Naive thymus-derived CD8-positive, alpha-beta T cell (primary cell): ENCODE measurements around the gene DOCK4. TPM values are rescaled to one million over a fixed set of nuclear protein-coding genes. Genes with fewer than 3 reads are reported as not detected.

Source experiments
- ATAC-seq, 2 donors: fragments of 150-1000 bp; cut with Tn5 transposase in 1 of 2; sonication (Bioruptor Pico), chemical (Tn5 transposase) in 1 of 2; 1 replicate in 1 of 2; 2 replicates in 1 of 2; pipeline ENCODE4 v1.10.0; 2021; ENCODE audit warnings: mild to moderate bottlenecking in 2 of 2, moderate library complexity in 2 of 2
- POLR2A ChIA-PET: fragments of 350-600 bp; sonication (Branson Sonifier 250); formaldehyde crosslinking; loops from one replicate; lab custom pipeline; 2021; ENCODE audit warnings: antibody characterized with exemption; lab: Charles Lee
- DNase-seq, 10 donors: peaks; one replicate each; pipeline versions ENCODE4 v3.0.0 to v3.0.0-alpha.2; 2020 to 2022
- H3K27ac Mint-ChIP-seq, 10 donors: one replicate each; pipeline ENCODE4 v1.8.0; 2020 to 2022; ENCODE audit warnings: mild to moderate bottlenecking in 10 of 10, mixed read lengths in 10 of 10, moderate library complexity in 4 of 10, inconsistent platforms in 1 of 10
- H3K27me3 Mint-ChIP-seq, 5 donors: one replicate each; pipeline ENCODE4 v1.8.0; 2021 to 2022; ENCODE audit warnings: mixed read lengths in 5 of 5
- H3K36me3 Mint-ChIP-seq, 3 donors: one replicate each; pipeline ENCODE4 v1.8.0; 2020 to 2022; ENCODE audit warnings: mixed read lengths in 3 of 3, mild to moderate bottlenecking in 2 of 3, inconsistent platforms in 1 of 3
- H3K4me1 Mint-ChIP-seq, 4 donors: one replicate each; pipeline ENCODE4 v1.8.0; 2021 to 2022; ENCODE audit warnings: mixed read lengths in 4 of 4
- H3K4me3 Mint-ChIP-seq, 10 donors: one replicate each; pipeline ENCODE4 v1.8.0; 2020 to 2022; ENCODE audit warnings: mild to moderate bottlenecking in 10 of 10, mixed read lengths in 10 of 10, moderate library complexity in 6 of 10, inconsistent platforms in 1 of 10
- H3K9me3 Mint-ChIP-seq, 9 donors: one replicate each; pipeline ENCODE4 v1.8.0; 2020 to 2022; ENCODE audit warnings: mixed read lengths in 9 of 9, mild to moderate bottlenecking in 3 of 9, inconsistent platforms in 1 of 9, moderate library complexity in 1 of 9
- polyA plus RNA-seq, 3 donors: library from polyadenylated mRNA; unstranded; fragments of 300-500 nt; fragmentation: Illumina TruSeq; gene quantifications; one replicate each; pipeline ENCODE4 v1.2.3, GENCODE V29; 2021
- total RNA-seq, 8 experiments: library from RNA in 2 of 8; stranded (reverse) in 2 of 8; gene quantifications; one replicate each; pipeline ENCODE4 v1.2.3 and lab custom pipeline; 2021 to 2026

Gene DOCK4
- total and polyA plus RNA-seq, 5 experiments from 2014 or later = 0.30 to 1.3 (median 0.67) TPM; not detected in 1

DNA sequence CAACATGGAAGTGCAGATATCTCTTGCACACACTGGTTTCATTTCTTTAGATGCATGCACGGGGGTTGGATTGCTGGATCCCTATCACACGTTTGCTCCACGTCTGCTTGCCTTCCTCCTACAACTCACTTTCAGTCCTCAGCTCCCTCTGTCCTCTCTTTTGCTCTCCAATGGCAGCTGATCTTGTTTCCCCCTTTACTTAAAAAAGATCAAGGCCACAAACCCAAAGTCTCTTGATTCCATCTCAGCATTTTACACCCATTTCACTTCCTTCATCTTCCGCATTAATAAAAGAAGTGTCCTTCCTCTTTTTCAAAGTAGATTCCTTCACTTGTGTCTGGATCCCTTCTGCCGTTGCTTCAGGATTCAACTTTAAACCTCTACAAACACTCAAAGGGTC, 245.2 kb downstream of the DOCK4 start:
- DNase-seq (no peak), ATAC-seq (no peak)
- no peaks in the 10 kb centered on the region for H3K36me3 Mint-ChIP-seq
- H3K4me3 Mint-ChIP-seq = no peak overlapping the region
- peaks cover 0 to 5% (median 3%) of the 10 kb centered on the region in 5 donors for H3K27me3 Mint-ChIP-seq
- no peak overlapping the region for H3K27ac Mint-ChIP-seq
- no peaks in the 10 kb centered on the region for H3K4me1 Mint-ChIP-seq
- H3K9me3 Mint-ChIP-seq = peaks cover 0 to 6% (median 0%) of the 10 kb centered on the region in 9 donors
- POLR2A ChIA-PET = no interaction called here

- DNase-seq (no peak), ATAC-seq (no peak)
- H3K27me3 Mint-ChIP-seq = peaks cover 0 to 5% (median 3%) of the 10 kb centered on the region in 5 donors
- no peak overlapping the region for H3K27ac Mint-ChIP-seq
- POLR2A ChIA-PET = no interaction called here
- peaks cover 0 to 6% (median 0%) of the 10 kb centered on the region in 9 donors for H3K9me3 Mint-ChIP-seq
- H3K36me3 Mint-ChIP-seq = no peaks in the 10 kb centered on the region
- no peaks in the 10 kb centered on the region for H3K4me1 Mint-ChIP-seq
- H3K4me3 Mint-ChIP-seq = no peak overlapping the region
These were observed 247.3 kb downstream of the DOCK4 start for GRCh38 chr7:111958896-111959295.

DNA sequence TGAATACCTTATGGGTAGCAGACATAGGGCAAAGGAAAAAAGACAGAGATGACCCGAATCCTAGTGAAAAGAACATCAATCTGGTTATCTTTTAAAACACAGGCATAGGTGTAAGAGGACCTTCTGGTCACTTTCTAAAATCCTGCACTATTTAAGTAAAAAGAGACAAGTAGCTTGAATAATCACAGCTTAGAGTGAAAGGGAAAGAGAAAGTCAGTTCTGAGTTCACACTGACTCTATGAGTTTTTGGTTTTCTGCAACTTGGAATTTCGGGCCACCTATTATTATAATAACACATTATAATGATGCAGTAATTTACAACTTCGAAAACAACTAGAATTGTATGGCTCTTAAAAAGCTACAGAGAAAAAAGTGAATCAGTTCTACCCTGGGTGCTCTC, 247.8 kb downstream of the DOCK4 start:
- Mint-ChIP-seq H3K27ac (no peak overlapping the region), H3K27me3 (peaks cover 0 to 5% (median 3%) of the 10 kb centered on the region in 5 donors), H3K9me3 (peaks cover 0 to 6% (median 0%) of the 10 kb centered on the region in 9 donors), H3K36me3 (no peaks in the 10 kb centered on the region), H3K4me1 (no peaks in the 10 kb centered on the region), H3K4me3 (no peak overlapping the region)
- ATAC-seq (no peak), DNase-seq (no peak)
- POLR2A ChIA-PET = no interaction called here

- Mint-ChIP-seq H3K36me3 (no peaks in the 10 kb centered on the region), H3K9me3 (no peaks in the 10 kb centered on the region), H3K27ac (no peak overlapping the region), H3K4me1 (no peaks in the 10 kb centered on the region), H3K4me3 (no peak overlapping the region), H3K27me3 (peaks cover 0 to 4% (median 0%) of the 10 kb centered on the region in 5 donors)
- ATAC-seq (no peak), DNase-seq (no peak)
- POLR2A ChIA-PET = no interaction called here
These were observed 250.6 kb downstream of the DOCK4 start for GRCh38 chr7:111955616-111956015.

- ATAC-seq = no peak
- Mint-ChIP-seq H3K4me3 (no peak overlapping the region), H3K27ac (no peak overlapping the region), H3K9me3 (no peaks in the 10 kb centered on the region), H3K27me3 (peaks cover 0 to 2% (median 0%) of the 10 kb centered on the region in 5 donors), H3K4me1 (no peaks in the 10 kb centered on the region), H3K36me3 (no peaks in the 10 kb centered on the region)
- POLR2A ChIA-PET = no interaction called here
- no peak for DNase-seq
These were observed 251.5 kb downstream of the DOCK4 start for GRCh38 chr7:111954474-111955381.

- no peaks in the 10 kb centered on the region for H3K4me1 Mint-ChIP-seq
- no peaks in the 10 kb centered on the region for H3K36me3 Mint-ChIP-seq
- no peak overlapping the region for H3K27ac Mint-ChIP-seq
- DNase-seq = no peak
- peaks cover 0 to 1% (median 0%) of the 10 kb centered on the region in 5 donors for H3K27me3 Mint-ChIP-seq
- ATAC-seq = no peak
- H3K4me3 Mint-ChIP-seq = no peak overlapping the region
- no peaks in the 10 kb centered on the region for H3K9me3 Mint-ChIP-seq
- POLR2A ChIA-PET = no interaction called here
These were observed 252.1 kb downstream of the DOCK4 start for GRCh38 chr7:111954056-111954455.

DNA sequence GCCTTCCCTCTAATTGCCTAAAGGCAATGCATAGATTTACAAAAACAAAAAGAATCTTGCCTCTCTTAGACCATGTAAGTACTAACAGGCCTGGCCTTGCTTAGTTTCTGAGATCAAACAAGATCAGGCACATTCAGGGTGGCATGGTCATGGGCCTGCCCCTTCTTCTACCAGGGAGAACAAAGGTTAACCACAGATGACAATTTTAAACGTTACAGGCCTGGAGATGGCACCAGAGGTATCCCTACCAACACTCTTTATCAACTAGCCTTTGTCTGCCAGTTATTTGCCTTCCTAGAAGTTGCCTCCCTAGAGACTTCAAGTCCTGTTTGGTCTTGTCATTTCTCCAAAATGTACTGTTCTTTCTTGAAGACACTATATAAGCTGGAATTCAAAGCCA, 252.6 kb downstream of the DOCK4 start:
- DNase-seq (no peak), ATAC-seq (no peak)
- no peak overlapping the region for H3K4me3 Mint-ChIP-seq
- POLR2A ChIA-PET = no interaction called here
- H3K27ac Mint-ChIP-seq = no peak overlapping the region
- no peaks in the 10 kb centered on the region for H3K4me1 Mint-ChIP-seq
- no peaks in the 10 kb centered on the region for H3K9me3 Mint-ChIP-seq
- H3K36me3 Mint-ChIP-seq = no peaks in the 10 kb centered on the region
- H3K27me3 Mint-ChIP-seq = no peaks in the 10 kb centered on the region

GRCh38 chr7:111952783-111953182, 253.4 kb downstream of the DOCK4 start:
- no peak overlapping the region for H3K4me3 Mint-ChIP-seq
- no peaks in the 10 kb centered on the region for H3K9me3 Mint-ChIP-seq
- ATAC-seq (no peak), DNase-seq (no peak)
- no peaks in the 10 kb centered on the region for H3K4me1 Mint-ChIP-seq
- H3K27me3 Mint-ChIP-seq = no peaks in the 10 kb centered on the region
- POLR2A ChIA-PET = no interaction called here
- H3K27ac Mint-ChIP-seq = no peak overlapping the region
- no peaks in the 10 kb centered on the region for H3K36me3 Mint-ChIP-seq

DNA sequence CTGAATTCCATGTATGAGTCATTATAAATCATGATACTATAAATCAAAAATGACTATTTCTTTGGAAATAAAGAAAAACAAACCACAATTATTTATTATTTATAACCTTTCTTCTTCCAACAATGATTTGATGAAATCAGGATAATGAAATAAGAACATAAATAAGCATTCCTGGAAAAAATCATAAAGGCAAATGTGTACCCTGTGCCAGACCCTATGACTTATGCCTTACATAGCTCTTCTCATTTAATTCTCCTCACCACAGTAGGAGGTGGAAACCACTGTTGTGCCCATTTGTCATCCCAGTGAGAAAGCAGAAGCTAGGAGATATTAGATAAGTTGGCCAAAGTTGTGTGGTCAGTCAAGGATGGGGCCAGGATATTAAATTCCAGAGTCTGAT, 255.1 kb downstream of the DOCK4 start:
- H3K4me1 Mint-ChIP-seq = no peaks in the 10 kb centered on the region
- ATAC-seq = no peak

GRCh38 chr7:111942450-111943081, 263.6 kb downstream of the DOCK4 start:
- Mint-ChIP-seq H3K4me1 (no peaks in the 10 kb centered on the region), H3K9me3 (peaks cover 0 to 34% (median 22%) of the 10 kb centered on the region in 9 donors), H3K27me3 (no peaks in the 10 kb centered on the region), H3K27ac (no peak overlapping the region), H3K4me3 (no peak overlapping the region), H3K36me3 (peaks cover 0 to 16% (median 0%) of the 10 kb centered on the region in 3 donors)
- ATAC-seq = no peak
- POLR2A ChIA-PET = no interaction called here
- no peak for DNase-seq

More for the DNA sequence above, 255.1 kb downstream of the DOCK4 start:
- Mint-ChIP-seq H3K27me3 (no peaks in the 10 kb centered on the region), H3K9me3 (no peaks in the 10 kb centered on the region), H3K4me3 (no peak overlapping the region), H3K36me3 (no peaks in the 10 kb centered on the region), H3K27ac (no peak overlapping the region)
- POLR2A ChIA-PET = no interaction called here
- DNase-seq = no peak

- no peak for DNase-seq
- peaks cover 0 to 19% (median 10%) of the 10 kb centered on the region in 9 donors for H3K9me3 Mint-ChIP-seq
- ATAC-seq = no peak
These were observed 269.0 kb downstream of the DOCK4 start for GRCh38 chr7:111937163-111937562.

DNA sequence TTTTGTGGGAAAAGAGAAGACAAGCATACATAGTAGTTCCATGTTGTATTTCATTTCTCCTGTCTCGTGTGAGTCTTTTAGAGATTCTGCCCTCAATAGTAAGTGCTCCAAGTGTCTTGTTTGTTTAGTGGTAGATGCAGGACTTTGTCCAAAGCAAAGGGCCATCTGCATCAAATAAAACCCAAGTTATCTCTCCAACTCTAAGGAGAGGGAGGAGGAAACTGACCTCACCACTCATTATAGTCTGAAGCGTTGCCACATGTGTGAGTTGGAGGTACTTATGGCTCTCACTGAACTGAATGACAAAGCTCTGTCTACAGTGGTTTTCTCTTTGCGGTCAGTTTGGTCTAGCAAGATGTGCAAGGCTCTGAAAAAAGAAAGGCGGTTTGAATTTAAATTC, 272.6 kb downstream of the DOCK4 start:
- POLR2A ChIA-PET = no interaction called here
- no peaks in the 10 kb centered on the region for H3K4me1 Mint-ChIP-seq
- peaks cover 0 to 8% (median 0%) of the 10 kb centered on the region in 9 donors for H3K9me3 Mint-ChIP-seq
- no peak overlapping the region for H3K27ac Mint-ChIP-seq
- no peak overlapping the region for H3K4me3 Mint-ChIP-seq
- ATAC-seq (no peak), DNase-seq (no peak)
- H3K36me3 Mint-ChIP-seq = peaks cover 0 to 7% (median 0%) of the 10 kb centered on the region in 3 donors
- no peaks in the 10 kb centered on the region for H3K27me3 Mint-ChIP-seq

More at GRCh38 chr7:111937163-111937562, 269.0 kb downstream of the DOCK4 start:
- Mint-ChIP-seq H3K4me1 (no peaks in the 10 kb centered on the region), H3K4me3 (no peak overlapping the region), H3K27ac (no peak overlapping the region), H3K27me3 (no peaks in the 10 kb centered on the region), H3K36me3 (peaks cover 0 to 10% (median 0%) of the 10 kb centered on the region in 3 donors)
- POLR2A ChIA-PET = no interaction called here

DNA sequence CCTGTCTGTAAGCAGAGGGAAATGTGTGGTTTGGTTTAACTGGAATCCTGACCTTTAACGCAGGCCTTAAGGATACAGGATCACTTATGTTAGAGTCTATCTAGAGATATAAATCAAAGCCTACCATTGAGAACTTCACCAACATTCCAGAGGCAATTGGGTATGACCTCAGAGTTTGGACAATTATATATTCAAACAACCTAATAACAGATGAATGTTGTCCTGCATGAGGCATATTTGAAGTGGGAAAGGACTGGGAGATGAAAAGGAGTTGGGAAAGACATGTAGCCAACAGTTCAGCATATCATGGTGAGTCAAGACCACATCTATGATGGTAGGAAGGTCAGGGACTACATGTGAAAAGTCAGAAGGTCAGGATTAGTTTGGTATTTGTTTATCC, 274.2 kb downstream of the DOCK4 start:
- H3K27me3 Mint-ChIP-seq = no peaks in the 10 kb centered on the region
- H3K4me1 Mint-ChIP-seq = no peaks in the 10 kb centered on the region
- POLR2A ChIA-PET = no interaction called here
- H3K4me3 Mint-ChIP-seq = no peak overlapping the region
- H3K36me3 Mint-ChIP-seq = no peaks in the 10 kb centered on the region
- H3K9me3 Mint-ChIP-seq = no peaks in the 10 kb centered on the region
- no peak for ATAC-seq
- DNase-seq = no peak
- H3K27ac Mint-ChIP-seq = no peak overlapping the region
